Measurements from ENCODE around the gene RNF212B.

RNF212B gene

GRCh38 chr14:23296012-23296777 lies 58.5 kb downstream of the RNF212B start:
- DNase-seq (ENCODE audit: low read depth in 2 of 2), result no peak

- no peak for DNase-seq (ENCODE audit: low read depth in 2 of 2)
Measured at GRCh38 chr14:23297096-23297495, 59.4 kb downstream of the RNF212B start.

GRCh38 chr14:23297611-23298277 lies 60.0 kb downstream of the RNF212B start:
- no peak for DNase-seq (ENCODE audit: low read depth in 2 of 2)

- no peak for DNase-seq (ENCODE audit: low read depth in 2 of 2)
Measured at GRCh38 chr14:23299211-23299957, 61.6 kb downstream of the RNF212B start.

- no peak for DNase-seq (ENCODE audit: low read depth in 2 of 2)
Measured at GRCh38 chr14:23299986-23300686, 62.4 kb downstream of the RNF212B start.

- DNase-seq (ENCODE audit: low read depth in 2 of 2), result no peak
Measured at GRCh38 chr14:23300687-23301223, 63.0 kb downstream of the RNF212B start.

- peak; percentile 93 to 98 for DNase-seq (ENCODE audit: low read depth in 2 of 2)
Measured at GRCh38 chr14:23301288-23301968, 63.7 kb downstream of the RNF212B start.

GRCh38 chr14:23301969-23302289 lies 64.2 kb downstream of the RNF212B start:
- peak in 1 of 2 donors; percentile 41 for DNase-seq (ENCODE audit: low read depth in 2 of 2)

- DNase-seq (ENCODE audit: low read depth in 2 of 2), result peak; percentile 78 to 88
Measured at GRCh38 chr14:23302290-23303225, 64.8 kb downstream of the RNF212B start, which contains the start of gene PPP1R3E. Gene PPP1R3E (minus strand): TSS chr14:23302859. CDS start chr14:23302576, 283 bp downstream.

GRCh38 chr14:23306412-23307145 lies 68.8 kb downstream of the RNF212B start, which contains the start of gene BCL2L2:
Gene BCL2L2 (plus strand): TSS chr14:23306833. CDS start chr14:23307768, 935 bp downstream.
- DNase-seq (ENCODE audit: low read depth in 2 of 2), result no peak

GRCh38 chr14:23307146-23307530 lies 69.4 kb downstream of the RNF212B start:
- DNase-seq (ENCODE audit: low read depth in 2 of 2), result no peak

- DNase-seq (ENCODE audit: low read depth in 2 of 2), result no peak
Measured at GRCh38 chr14:23307687-23308644, 70.2 kb downstream of the RNF212B start.

GRCh38 chr14:23308721-23309445 lies 71.1 kb downstream of the RNF212B start:
- DNase-seq (ENCODE audit: low read depth in 2 of 2), result no peak

GRCh38 chr14:23310546-23310945 lies 72.8 kb downstream of the RNF212B start:
- no peak for DNase-seq (ENCODE audit: low read depth in 2 of 2)

GRCh38 chr14:23316300-23316699 lies 78.6 kb downstream of the RNF212B start:
- no peak for DNase-seq (ENCODE audit: low read depth in 2 of 2)

- no peak for DNase-seq (ENCODE audit: low read depth in 2 of 2)
Measured at GRCh38 chr14:23319746-23320583, 82.2 kb downstream of the RNF212B start.

Data from stimulated activated CD4-positive, alpha-beta T cell treated with anti-CD3 and anti-CD28 coated beads, Interleukin-4, amount 100 ng/mL, for 48 hours (primary cell).